Measurements from ENCODE around the gene FRY.

Gene FRY

DNA sequence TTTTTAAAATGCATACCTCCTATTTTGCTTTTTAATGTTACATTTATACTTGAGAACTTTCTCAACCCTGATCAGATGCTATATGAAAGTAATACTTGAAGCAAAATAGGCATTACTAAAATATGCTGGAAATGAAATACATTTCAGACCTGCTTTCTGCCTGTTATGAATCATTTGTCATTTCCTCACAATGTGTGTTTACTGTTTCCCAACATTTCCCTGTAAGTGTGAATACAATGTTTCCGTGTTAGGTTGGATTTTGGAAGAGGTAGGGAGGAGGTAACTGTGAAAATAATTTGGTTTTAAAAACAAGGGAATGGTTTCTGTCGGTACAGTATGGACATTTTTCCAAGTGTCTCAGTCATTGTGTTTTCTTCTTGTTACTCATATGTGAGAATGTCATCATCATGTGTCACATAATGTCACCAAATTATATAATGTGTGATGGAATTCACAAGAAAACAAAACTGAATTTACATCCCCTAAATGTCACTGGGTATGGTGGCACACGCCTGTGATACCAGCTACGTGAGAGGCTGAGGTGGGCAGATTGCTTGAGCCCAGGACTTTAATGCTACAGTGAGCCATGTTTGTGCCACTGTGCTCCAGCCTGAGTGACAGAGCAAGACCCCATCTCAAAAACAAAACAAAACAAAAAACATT is 240.6 kb downstream of the FRY start:
- DNase-seq: no peak

DNA sequence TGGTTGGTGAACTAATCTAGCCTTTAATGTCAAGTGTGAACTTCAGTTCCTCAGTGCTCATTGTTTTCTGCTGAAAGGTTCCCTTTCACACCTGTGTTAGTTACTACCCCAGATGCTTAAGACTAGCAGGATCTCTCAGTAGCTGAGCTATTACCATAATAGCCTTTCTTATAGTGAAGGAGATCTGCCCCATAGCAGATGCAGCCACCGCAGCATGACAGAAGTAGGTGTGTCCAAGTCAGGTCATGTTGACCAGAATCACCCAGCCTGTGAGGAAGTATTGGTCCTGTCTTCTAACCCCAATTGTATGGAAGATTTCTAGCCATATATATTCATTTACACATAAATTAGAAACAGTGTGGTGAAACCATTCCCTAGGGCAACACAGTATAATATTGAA is 246.3 kb downstream of the FRY start:
- DNase-seq: no peak

- no peak for DNase-seq
Observed at GRCh38 chr13:32278426-32278825, 246.9 kb downstream of the FRY start.

- no peak for DNase-seq
Observed at GRCh38 chr13:32281096-32281495, 249.5 kb downstream of the FRY start.

- no peak for DNase-seq
Observed at GRCh38 chr13:32282096-32282711, 250.6 kb downstream of the FRY start.

GRCh38 chr13:32284927-32285632 is 253.5 kb downstream of the FRY start:
- no peak for DNase-seq

DNA sequence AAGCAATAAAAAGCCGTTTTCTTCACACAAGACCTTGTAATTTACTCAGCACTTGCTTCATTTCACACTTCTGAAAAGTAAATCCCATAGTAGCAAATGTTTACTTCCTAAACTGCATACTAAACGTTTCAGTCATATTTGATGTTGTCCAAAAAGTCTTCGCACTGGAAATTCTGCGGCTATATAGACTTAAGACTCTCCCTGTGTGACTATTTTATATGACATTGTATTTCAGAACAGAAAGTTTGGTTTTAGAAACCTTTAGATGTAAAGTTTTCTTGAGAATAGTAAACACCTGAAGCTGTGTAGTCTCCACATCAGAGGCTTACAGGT is 254.0 kb downstream of the FRY start:
- DNase-seq: no peak

GRCh38 chr13:32297206-32297605 is 265.6 kb downstream of the FRY start:
- DNase-seq: no peak

DNA sequence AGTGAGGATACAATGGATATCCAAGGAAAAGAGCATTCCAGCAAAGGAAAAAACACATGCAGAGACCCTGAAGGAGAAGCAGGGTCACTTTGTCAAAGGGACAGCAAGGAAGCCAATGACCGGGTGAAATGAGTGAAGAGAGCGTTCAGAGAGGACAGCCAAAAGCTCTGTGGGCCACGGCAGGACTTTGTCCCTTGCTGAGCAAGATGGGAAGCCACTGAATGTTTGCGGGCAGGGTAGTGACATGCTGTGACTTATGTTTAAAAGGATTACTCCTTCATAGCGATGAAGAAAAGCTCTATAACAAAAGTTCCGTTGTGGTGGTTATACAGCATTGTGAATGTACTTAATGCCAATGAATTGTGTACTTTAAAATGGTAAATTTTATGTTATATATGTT is 267.1 kb downstream of the FRY start:
- no peak for DNase-seq

GRCh38 chr13:32299893-32300292 is 268.3 kb downstream of the FRY start:
- DNase-seq: no peak

GRCh38 chr13:32300406-32300805 is 268.8 kb downstream of the FRY start:
- DNase-seq: no peak

GRCh38 chr13:32300920-32301319 is 269.3 kb downstream of the FRY start:
- no peak for DNase-seq

DNA sequence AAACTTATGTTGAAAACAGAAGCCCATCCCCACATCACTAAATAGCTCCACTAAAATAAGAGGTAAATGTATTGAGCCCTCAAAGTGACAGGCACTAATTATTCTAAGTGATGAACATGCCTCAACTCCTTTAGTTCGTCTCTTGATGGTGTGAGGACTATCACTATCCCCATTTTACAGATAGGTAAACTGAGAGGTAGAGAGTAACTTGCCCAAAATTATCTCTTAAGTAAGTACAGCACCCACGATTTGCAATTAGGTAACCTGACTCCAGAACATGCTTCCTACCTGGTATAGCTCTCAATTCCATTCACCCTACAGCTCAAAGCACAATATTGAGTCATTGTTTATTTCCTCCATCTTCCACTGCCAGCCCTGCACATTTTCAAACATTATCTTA is 270.9 kb downstream of the FRY start:
- no peak for DNase-seq

GRCh38 chr13:32305646-32306045 is 274.1 kb downstream of the FRY start:
- no peak for DNase-seq

- DNase-seq: no peak
Observed at GRCh38 chr13:32309312-32310133, 277.9 kb downstream of the FRY start.

- DNase-seq: no peak
Observed at GRCh38 chr13:32310134-32310706, 278.6 kb downstream of the FRY start.

GRCh38 chr13:32311188-32311897 is 279.8 kb downstream of the FRY start:
- no peak for DNase-seq

- DNase-seq: peak; percentile 59
Observed at GRCh38 chr13:32314271-32315237, 283.0 kb downstream of the FRY start.

DNA sequence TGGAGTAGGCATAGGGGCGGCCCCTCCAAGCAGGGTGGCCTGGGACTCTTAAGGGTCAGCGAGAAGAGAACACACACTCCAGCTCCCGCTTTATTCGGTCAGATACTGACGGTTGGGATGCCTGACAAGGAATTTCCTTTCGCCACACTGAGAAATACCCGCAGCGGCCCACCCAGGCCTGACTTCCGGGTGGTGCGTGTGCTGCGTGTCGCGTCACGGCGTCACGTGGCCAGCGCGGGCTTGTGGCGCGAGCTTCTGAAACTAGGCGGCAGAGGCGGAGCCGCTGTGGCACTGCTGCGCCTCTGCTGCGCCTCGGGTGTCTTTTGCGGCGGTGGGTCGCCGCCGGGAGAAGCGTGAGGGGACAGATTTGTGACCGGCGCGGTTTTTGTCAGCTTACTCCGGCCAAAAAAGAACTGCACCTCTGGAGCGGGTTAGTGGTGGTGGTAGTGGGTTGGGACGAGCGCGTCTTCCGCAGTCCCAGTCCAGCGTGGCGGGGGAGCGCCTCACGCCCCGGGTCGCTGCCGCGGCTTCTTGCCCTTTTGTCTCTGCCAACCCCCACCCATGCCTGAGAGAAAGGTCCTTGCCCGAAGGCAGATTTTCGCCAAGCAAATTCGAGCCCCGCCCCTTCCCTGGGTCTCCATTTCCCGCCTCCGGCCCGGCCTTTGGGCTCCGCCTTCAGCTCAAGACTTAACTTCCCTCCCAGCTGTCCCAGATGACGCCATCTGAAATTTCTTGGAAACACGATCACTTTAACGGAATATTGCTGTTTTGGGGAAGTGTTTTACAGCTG is 283.9 kb downstream of the FRY start, which contains the start of the genes BRCA2 and ZAR1L:
BRCA2 (plus strand) TSS at position 271 of the 790 bp plus-strand sequence. CDS start 953 bp downstream, outside the sequence.
ZAR1L (minus strand) TSS at position 126 of the 790 bp plus-strand sequence. CDS start 3,438 bp downstream, outside the sequence.
- DNase-seq: peak; percentile 90

GRCh38 chr13:32316028-32316339 is 284.4 kb downstream of the FRY start:
- no peak for DNase-seq

All from activated naive CD4-positive, alpha-beta T cell treated with anti-CD3 and anti-CD28 coated beads, Interleukin-2, amount 50 U/mL, for 16 hours (primary cell).